Measurements from ENCODE around the gene VPS9D1.

VPS9D1 gene

DNA sequence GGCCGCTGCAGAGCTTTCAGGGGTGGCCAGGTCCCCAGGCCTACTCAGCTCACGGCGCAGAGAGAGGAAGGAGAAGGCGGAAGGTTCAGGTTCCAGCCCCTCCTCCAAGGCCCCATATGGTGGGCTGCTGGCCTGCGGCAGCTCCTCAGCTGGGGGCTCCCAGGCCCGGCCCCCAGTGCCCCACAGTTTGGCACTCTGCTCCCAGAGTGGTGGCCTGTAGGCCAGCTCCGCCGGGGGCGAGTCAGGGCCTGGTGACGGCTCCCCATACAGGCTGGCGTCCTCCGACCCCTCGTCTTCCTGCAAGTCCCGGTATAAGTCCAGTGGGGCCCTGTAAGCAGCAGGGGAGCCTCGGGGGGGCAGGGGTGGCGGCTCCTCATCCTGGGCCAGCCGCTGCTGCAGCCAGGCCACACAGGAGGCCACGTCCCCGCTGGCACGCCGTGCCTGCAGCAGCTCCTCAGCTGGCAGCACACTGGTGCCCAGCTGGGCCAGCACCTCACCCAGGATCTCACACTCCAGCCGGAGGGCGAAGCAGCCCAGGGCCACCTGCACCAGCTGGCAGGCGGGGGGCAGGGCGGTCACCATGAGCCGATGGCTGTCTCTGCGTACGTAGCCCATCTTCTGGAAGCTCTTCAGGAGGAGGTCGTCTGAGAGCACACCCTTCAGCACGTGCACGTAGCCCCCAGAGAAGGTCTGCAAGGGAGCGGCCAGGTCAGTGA, 22.9 kb downstream of the VPS9D1 start:
- no peak for TF ChIP-seq CTCF (conservative IDR thresholded peaks at IDR 0.05; ENCODE audit: low read depth, low read length)
- Histone ChIP-seq H3K4me2 (no peak overlapping the region), H4K20me1 (ENCODE audit: insufficient read depth) (no peaks in the 10 kb centered on the region), H3K4me1 (ENCODE audit: low read depth, poor library complexity, severe bottlenecking) (peaks cover 31% of the 10 kb centered on the region), H3K27me3 (ENCODE audit: insufficient read depth, low read depth) (no peaks in the 10 kb centered on the region), H3K27ac (no peak overlapping the region), H2AFZ (ENCODE audit: low read depth) (no peak overlapping the region), H3K4me3 (IDR thresholded peaks at IDR 0.05; ENCODE audit: insufficient read depth, low read depth, low read length) (no peak overlapping the region), H3K79me2 (ENCODE audit: insufficient read depth, low read depth) (no peaks in the 10 kb centered on the region), H3K36me3 (ENCODE audit: insufficient read depth) (no peaks in the 10 kb centered on the region), H3K9ac (no peak overlapping the region)

DNA sequence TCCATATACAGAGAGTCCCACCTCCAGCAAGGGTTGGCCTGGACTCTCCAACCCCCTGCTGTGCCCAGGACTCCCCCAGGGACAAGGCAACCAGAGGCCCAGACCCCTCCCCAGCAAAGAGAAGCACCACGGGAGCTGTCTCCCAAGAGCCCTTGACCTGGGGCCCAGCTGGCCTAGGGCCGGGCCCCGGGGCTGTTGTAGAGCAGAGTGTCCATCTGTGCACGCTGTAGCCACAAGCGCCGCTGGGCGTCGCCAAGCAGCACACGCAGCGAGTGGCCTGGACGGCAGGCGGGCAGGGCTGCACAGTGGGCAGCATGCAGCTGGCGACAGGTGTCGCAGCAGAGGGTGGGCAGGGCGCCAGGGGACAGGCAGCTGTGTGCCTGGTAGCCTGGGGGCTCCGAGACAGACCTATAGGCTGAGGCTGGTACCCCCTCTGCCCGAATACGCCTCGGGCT, 23.5 kb downstream of the VPS9D1 start:
- no peak overlapping the region for H3K4me2 ChIP-seq
- no peaks in the 10 kb centered on the region for H3K79me2 ChIP-seq (ENCODE audit: insufficient read depth, low read depth)
- TF ChIP-seq CTCF (conservative IDR thresholded peaks at IDR 0.05; ENCODE audit: low read depth, low read length), result no peak
- H4K20me1 ChIP-seq (ENCODE audit: insufficient read depth), result no peaks in the 10 kb centered on the region
- peaks cover 25% of the 10 kb centered on the region for H3K4me1 ChIP-seq (ENCODE audit: low read depth, poor library complexity, severe bottlenecking)
- H3K27me3 ChIP-seq (ENCODE audit: insufficient read depth, low read depth), result no peaks in the 10 kb centered on the region
- H3K4me3 ChIP-seq (IDR thresholded peaks at IDR 0.05; ENCODE audit: insufficient read depth, low read depth, low read length), result no peak overlapping the region
- H3K9ac ChIP-seq, result no peak overlapping the region
- no peak overlapping the region for H3K27ac ChIP-seq
- no peaks in the 10 kb centered on the region for H3K36me3 ChIP-seq (ENCODE audit: insufficient read depth)
- H2AFZ ChIP-seq (ENCODE audit: low read depth), result no peak overlapping the region

DNA sequence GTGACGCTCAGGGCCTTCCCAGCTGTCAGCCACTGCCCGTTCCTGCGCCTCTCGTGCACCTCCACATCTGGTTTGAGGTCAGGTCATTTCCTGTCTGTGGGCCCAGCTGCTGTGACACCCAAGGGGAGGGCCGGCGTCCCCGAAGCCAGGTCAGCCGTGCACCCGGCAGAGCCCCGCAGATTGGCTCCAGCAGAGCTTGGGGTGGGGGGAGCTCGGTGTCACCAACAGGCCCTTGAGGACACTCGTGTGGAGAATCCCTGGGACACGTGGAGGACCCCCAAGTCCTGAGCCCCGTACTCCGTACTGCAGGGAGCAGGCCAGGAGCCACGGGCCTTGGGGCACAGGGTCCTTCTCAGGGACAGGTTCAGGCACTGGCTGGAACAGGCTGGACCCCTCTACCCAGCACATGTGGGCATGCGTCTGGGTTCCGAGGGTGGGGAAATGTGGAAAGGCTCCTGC, 24.0 kb downstream of the VPS9D1 start:
- Histone ChIP-seq H3K4me1 (ENCODE audit: low read depth, poor library complexity, severe bottlenecking) (peaks cover 24% of the 10 kb centered on the region), H2AFZ (ENCODE audit: low read depth) (no peak overlapping the region), H3K27ac (no peak overlapping the region), H4K20me1 (ENCODE audit: insufficient read depth) (no peaks in the 10 kb centered on the region), H3K4me3 (IDR thresholded peaks at IDR 0.05; ENCODE audit: insufficient read depth, low read depth, low read length) (no peak overlapping the region), H3K36me3 (ENCODE audit: insufficient read depth) (no peaks in the 10 kb centered on the region), H3K79me2 (ENCODE audit: insufficient read depth, low read depth) (no peaks in the 10 kb centered on the region), H3K27me3 (ENCODE audit: insufficient read depth, low read depth) (no peaks in the 10 kb centered on the region), H3K4me2 (peak overlapping the region; percentile 6; the same call in 1 of the 2 replicates), H3K9ac (no peak overlapping the region)
- no peak for TF ChIP-seq CTCF (conservative IDR thresholded peaks at IDR 0.05; ENCODE audit: low read depth, low read length)

DNA sequence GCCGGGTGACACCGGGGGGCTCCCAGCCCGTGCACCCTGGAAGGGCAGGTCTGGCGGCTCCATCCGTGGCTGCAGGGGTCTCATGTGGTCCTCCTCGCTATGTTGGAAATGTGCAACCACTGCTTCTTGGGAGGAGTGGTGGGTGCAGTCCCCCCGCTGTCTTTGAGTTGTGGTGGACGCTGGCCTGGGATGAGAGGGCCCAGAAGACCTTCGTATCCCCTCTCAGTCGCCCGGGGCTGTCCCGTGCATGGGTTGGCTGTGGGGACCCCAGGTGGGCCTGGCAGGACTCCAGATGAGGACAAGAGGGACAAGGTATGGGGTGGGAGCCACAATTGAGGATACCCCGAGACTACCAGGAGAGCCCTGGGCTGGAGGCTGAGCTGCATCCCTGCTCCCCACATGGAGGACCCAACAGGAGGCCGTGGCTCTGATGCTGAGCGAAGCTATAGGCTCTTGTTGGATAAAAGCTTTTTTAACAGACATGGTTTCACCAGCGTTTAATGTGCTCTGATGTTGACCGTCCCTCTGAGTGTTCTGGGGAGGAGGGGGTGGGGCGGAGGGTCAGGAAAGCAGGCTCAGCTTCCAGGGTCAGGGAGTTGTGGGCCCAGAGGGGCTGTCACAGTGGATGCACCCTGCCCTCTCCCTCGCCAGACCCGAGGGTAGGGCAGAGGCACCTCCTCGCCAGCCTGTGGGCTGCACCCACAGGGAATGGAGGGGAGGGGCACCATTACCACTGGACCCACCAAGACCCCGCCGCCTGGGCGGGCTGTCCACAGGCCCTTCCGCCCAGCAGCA, 24.6 kb downstream of the VPS9D1 start:
- Histone ChIP-seq H3K79me2 (ENCODE audit: insufficient read depth, low read depth) (no peaks in the 10 kb centered on the region), H3K27ac (no peak overlapping the region), H2AFZ (ENCODE audit: low read depth) (no peak overlapping the region), H3K27me3 (ENCODE audit: insufficient read depth, low read depth) (no peaks in the 10 kb centered on the region), H3K4me1 (ENCODE audit: low read depth, poor library complexity, severe bottlenecking) (peaks cover 24% of the 10 kb centered on the region), H3K9ac (no peak overlapping the region), H3K4me2 (peak overlapping the region; percentile 6; the same call in 1 of the 2 replicates), H3K4me3 (IDR thresholded peaks at IDR 0.05; ENCODE audit: insufficient read depth, low read depth, low read length) (no peak overlapping the region), H3K36me3 (ENCODE audit: insufficient read depth) (no peaks in the 10 kb centered on the region), H4K20me1 (ENCODE audit: insufficient read depth) (no peaks in the 10 kb centered on the region)
- TF ChIP-seq CTCF (conservative IDR thresholded peaks at IDR 0.05; ENCODE audit: low read depth, low read length), result no peak

Measured in KMS-11 (cell line).